ENCODE measurements around the gene TMPRSS4.

GRCh38 chr11:118142081-118142480, 65.2 kb downstream of the TMPRSS4 start:
- TF ChIP-seq, protein P1, sequence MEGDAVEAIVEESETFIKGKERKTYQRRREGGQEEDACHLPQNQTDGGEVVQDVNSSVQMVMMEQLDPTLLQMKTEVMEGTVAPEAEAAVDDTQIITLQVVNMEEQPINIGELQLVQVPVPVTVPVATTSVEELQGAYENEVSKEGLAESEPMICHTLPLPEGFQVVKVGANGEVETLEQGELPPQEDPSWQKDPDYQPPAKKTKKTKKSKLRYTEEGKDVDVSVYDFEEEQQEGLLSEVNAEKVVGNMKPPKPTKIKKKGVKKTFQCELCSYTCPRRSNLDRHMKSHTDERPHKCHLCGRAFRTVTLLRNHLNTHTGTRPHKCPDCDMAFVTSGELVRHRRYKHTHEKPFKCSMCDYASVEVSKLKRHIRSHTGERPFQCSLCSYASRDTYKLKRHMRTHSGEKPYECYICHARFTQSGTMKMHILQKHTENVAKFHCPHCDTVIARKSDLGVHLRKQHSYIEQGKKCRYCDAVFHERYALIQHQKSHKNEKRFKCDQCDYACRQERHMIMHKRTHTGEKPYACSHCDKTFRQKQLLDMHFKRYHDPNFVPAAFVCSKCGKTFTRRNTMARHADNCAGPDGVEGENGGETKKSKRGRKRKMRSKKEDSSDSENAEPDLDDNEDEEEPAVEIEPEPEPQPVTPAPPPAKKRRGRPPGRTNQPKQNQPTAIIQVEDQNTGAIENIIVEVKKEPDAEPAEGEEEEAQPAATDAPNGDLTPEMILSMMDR (conservative IDR thresholded peaks at IDR 0.05; ENCODE audit: low read depth, low read length) = no peak
- TF ChIP-seq ELK1 (IDR thresholded peaks at IDR 0.05; ENCODE audit: borderline replicate concordance, low read depth, low read length) (no peak), RCOR1 (IDR thresholded peaks at IDR 0.05; ENCODE audit: insufficient replicate concordance, low read length) (no peak), POLR2A (IDR thresholded peaks at IDR 0.05; ENCODE audit: low read depth, low read length) (no peak), NFE2L2 (IDR thresholded peaks at IDR 0.05; ENCODE audit: low read depth, low read length) (no peak), MAZ (IDR thresholded peaks at IDR 0.05; ENCODE audit: borderline replicate concordance, low read depth, low read length) (no peak), CEBPB (IDR thresholded peaks at IDR 0.05; ENCODE audit: low read depth, low read length) (peak; percentile 72), MAFK (IDR thresholded peaks at IDR 0.05; ENCODE audit: low read depth, low read length) (no peak), MXI1 (IDR thresholded peaks at IDR 0.05; ENCODE audit: borderline replicate concordance, low read depth, low read length) (no peak), USF2 (IDR thresholded peaks at IDR 0.05; ENCODE audit: low read depth, low read length) (no peak), SMC3 (IDR thresholded peaks at IDR 0.05; ENCODE audit: low read depth, low read length) (no peak), FOS (IDR thresholded peaks at IDR 0.05; ENCODE audit: low read depth, low read length) (no peak)

All from IMR-90 (cell line).